HCT116 (cell line): ENCODE results near the gene ERBB4. TPM values are rescaled to one million over a fixed set of nuclear protein-coding genes. Genes with fewer than 3 reads are reported as not detected.

Experiments used
- ATAC-seq: fragments of 200-7000 bp; cut with Tn5 transposase; 2 replicates; pipeline ENCODE4 v1.9.1; 2020; ENCODE audit warnings: mild to moderate bottlenecking, moderate library complexity
- BruUV-seq: library from RNA; stranded (reverse); fragments of 400-500 nt; replicated peaks from 2 replicates; lab custom pipeline; 2021; lab: Mats Ljungman, UMichigan
- CTCF ChIA-PET: fragments of 300-600 bp; sonication (Branson Sonifier 250); formaldehyde crosslinking; loops from one replicate; lab custom pipeline; 2021; ENCODE audit warnings: antibody characterized with exemption; lab: Charles Lee
- POLR2A ChIA-PET: fragments of 300-600, 350-600 bp; sonication (Branson Sonifier 250); formaldehyde crosslinking; loops from one replicate; lab custom pipeline; 2021; ENCODE audit warnings: antibody characterized with exemption; lab: Charles Lee
- RAD21 ChIA-PET, 2 experiments: fragments of 300-600 bp; sonication (Branson Sonifier 250); formaldehyde crosslinking; loops; one replicate each; lab custom pipeline; 2023; ENCODE audit warnings: low total read pairs in 2 of 2; ENCODE audit not compliant: uncharacterized antibody in 2 of 2, unreplicated experiment in 2 of 2, low non-redundant PET in 1 of 2; lab: Charles Lee
- DNase-seq: peaks from one replicate; pipeline ENCODE4 v3.0.0-alpha.2; 2010; ENCODE audit warnings: low read depth, low spot score
- H2AFZ ChIP-seq: fragments of 200-600 bp; shearing (Covaris generic), sonication (generic); 2 replicates; pipeline ENCODE4 v1.6.1; 2017; ENCODE audit warnings: low read depth, mixed run types, mixed read lengths, antibody characterized with exemption, low read length; ENCODE audit not compliant: poor library complexity, severe bottlenecking
- H3K27ac ChIP-seq: 2 replicates; pipeline ENCODE4 v1.5.1; 2012; ENCODE audit warnings: low read depth, low read length
- H3K27me3 ChIP-seq: fragments of 200-600 bp; sonication (generic); 2 replicates; pipeline ENCODE4 v1.6.1; 2016; ENCODE audit warnings: mixed run types, low read length, mixed read lengths; ENCODE audit not compliant: insufficient read depth
- H3K36me3 ChIP-seq, 2 experiments: fragments of 200-500 bp in 1 of 2; fragments of 200-600 bp in 1 of 2; sonication (Bioruptor generic) in 1 of 2; sonication (generic) in 1 of 2; 2 replicates each; pipeline versions ENCODE4 v1.5.1 to v1.6.1; 2014 to 2016; ENCODE audit warnings: low read length in 2 of 2, inconsistent platforms in 1 of 2, mixed read lengths in 1 of 2, mixed run types in 1 of 2; ENCODE audit not compliant: insufficient read depth in 2 of 2, control insufficient read depth in 1 of 2
- H3K4me1 ChIP-seq, 2 experiments: fragments of 200-600 bp in 1 of 2; sonication (generic) in 1 of 2; 2 replicates each; pipeline versions ENCODE4 v1.5.1 to v1.6.1; 2012 to 2017; ENCODE audit warnings: low read length in 2 of 2, inconsistent platforms in 1 of 2, mild to moderate bottlenecking in 1 of 2, mixed read lengths in 1 of 2, mixed run types in 1 of 2, moderate library complexity in 1 of 2; ENCODE audit not compliant: insufficient read depth in 2 of 2, control insufficient read depth in 1 of 2
- H3K4me2 ChIP-seq: fragments of 200-600 bp; sonication (generic); 2 replicates; pipeline ENCODE4 v1.6.1; 2017; ENCODE audit warnings: mixed run types, low read length, mixed read lengths
- H3K4me3 ChIP-seq, 2 experiments: fragments of 200-600 bp in 1 of 2; sonication (generic) in 1 of 2; replicated peaks in 1 of 2; 2 replicates each; pipeline ENCODE4 v1.5.1; 2011 to 2016; ENCODE audit warnings: low read length in 2 of 2, control low read depth in 1 of 2, low read depth in 1 of 2, mild to moderate bottlenecking in 1 of 2, mixed read lengths in 1 of 2, mixed run types in 1 of 2
- H3K79me2 ChIP-seq: fragments of 200-600 bp; sonication (generic); 2 replicates; pipeline ENCODE4 v1.6.1; 2017; ENCODE audit warnings: mild to moderate bottlenecking, mixed run types, low read length, moderate library complexity, mixed read lengths; ENCODE audit not compliant: insufficient read depth
- H3K9ac ChIP-seq: fragments of 200-600 bp; sonication (generic); 2 replicates; pipeline ENCODE4 v1.6.1; 2016; ENCODE audit warnings: low read length, mixed read lengths
- H3K9me2 ChIP-seq: fragments of 200-600 bp; sonication (generic), shearing (Covaris generic); 2 replicates; pipeline ENCODE4 v1.6.1; 2017; ENCODE audit warnings: mixed run types, mild to moderate bottlenecking, moderate library complexity; ENCODE audit not compliant: insufficient read depth
- H3K9me3 ChIP-seq, 2 experiments: fragments of 200-500 bp in 1 of 2; fragments of 200-600 bp in 1 of 2; sonication (Bioruptor generic) in 1 of 2; sonication (generic) in 1 of 2; 2 replicates each; pipeline ENCODE4 v1.6.1; 2014 to 2017; ENCODE audit warnings: low read length in 2 of 2, mixed read lengths in 2 of 2, inconsistent platforms in 1 of 2, low read depth in 1 of 2, mild to moderate bottlenecking in 1 of 2, mixed run types in 1 of 2, moderate library complexity in 1 of 2; ENCODE audit not compliant: control insufficient read depth in 1 of 2, insufficient read depth in 1 of 2
- H4K20me1 ChIP-seq: fragments of 200-600 bp; sonication (generic), shearing (Covaris generic); 2 replicates; pipeline ENCODE4 v1.6.1; 2017; ENCODE audit warnings: mixed run types, mild to moderate bottlenecking, moderate library complexity; ENCODE audit not compliant: insufficient read depth
- ATF3 ChIP-seq: IDR thresholded peaks from 2 replicates; pipeline ENCODE4 v1.6.1; 2012
- CBX3 ChIP-seq: IDR thresholded peaks from 2 replicates; pipeline ENCODE4 v1.6.1; 2012; ENCODE audit warnings: low read depth
- ELF1 ChIP-seq: IDR thresholded peaks from 2 replicates; pipeline ENCODE4 v1.6.1; 2012; ENCODE audit warnings: low read depth, borderline replicate concordance
- EZH2 ChIP-seq: fragments of 200-600 bp; sonication (generic); IDR thresholded peaks from 2 replicates; pipeline ENCODE4 v1.6.1; 2017; ENCODE audit warnings: antibody characterized with exemption, mixed run types
- FOSL1 ChIP-seq: IDR thresholded peaks from 2 replicates; pipeline ENCODE4 v1.6.1; 2012; ENCODE audit warnings: low read depth
- MAX ChIP-seq: IDR thresholded peaks from 2 replicates; pipeline ENCODE4 v1.6.1; 2012
- POLR2A ChIP-seq: IDR thresholded peaks from 2 replicates; pipeline ENCODE4 v1.7.0; 2011; ENCODE audit warnings: borderline replicate concordance; ENCODE audit not compliant: insufficient read depth, insufficient read length; ENCODE audit errors: extremely low read depth
- POLR2AphosphoS5 ChIP-seq: IDR thresholded peaks from 2 replicates; pipeline ENCODE4 v1.6.1; 2011; ENCODE audit warnings: mild to moderate bottlenecking, low read depth, low read length, moderate library complexity
- YY1 ChIP-seq: IDR thresholded peaks from 2 replicates; pipeline ENCODE4 v1.6.1; 2011; ENCODE audit warnings: low read length, low read depth, moderate library complexity, mild to moderate bottlenecking; ENCODE audit not compliant: insufficient replicate concordance; ENCODE audit errors: extremely low read depth
- ZBTB33 ChIP-seq: IDR thresholded peaks from 2 replicates; pipeline ENCODE4 v1.6.1; 2011; ENCODE audit warnings: mild to moderate bottlenecking, low read length, moderate library complexity; ENCODE audit not compliant: insufficient replicate concordance; ENCODE audit errors: extremely low read depth
- ZFX ChIP-seq: fragments of 450-650 bp; IDR thresholded peaks from 2 replicates; pipeline ENCODE4 v1.6.1; 2017
- ZNF274 ChIP-seq: fragments of 200-500 bp; sonication (Bioruptor generic); IDR thresholded peaks from 2 replicates; pipeline ENCODE4 v1.6.1; 2014; ENCODE audit warnings: mild to moderate bottlenecking, low read depth, low read length, inconsistent platforms
- intact Hi-C: fragments of 100-400 bp; cut with micrococcal nuclease; formaldehyde crosslinking; loops from 2 replicates; pipeline ENCODE4 v1.10.0; 2022
- total RNA-seq: library from RNA; stranded (reverse); gene quantifications from one replicate; pipeline ENCODE4 v1.2.1, GENCODE V29; 2021; ENCODE audit not compliant: unreplicated experiment

The ERBB4 gene
- total RNA-seq, 1 experiment from 2014 or later = 0.10 TPM

GRCh38 chr2:211368467-211368866 lies 1170.1 kb downstream of the ERBB4 start:
- H3K4me2 ChIP-seq = no peak overlapping the region
- no peak overlapping the region for H3K27ac ChIP-seq
- H3K27me3 ChIP-seq = no peaks in the 10 kb centered on the region
- no peak for ATAC-seq
- TF ChIP-seq ZFX = no peak
- no peak for TF ChIP-seq POLR2A
- no peak for TF ChIP-seq ELF1
- TF ChIP-seq ZNF274 = no peak
- TF ChIP-seq CBX3 = no peak
- no peak for TF ChIP-seq POLR2AphosphoS5
- no peak for TF ChIP-seq MAX
- no peak for TF ChIP-seq ATF3
- no peak for TF ChIP-seq YY1
- no peak for TF ChIP-seq EZH2
- no peak for TF ChIP-seq FOSL1
- no peak for TF ChIP-seq ZBTB33
- no TSS peak for BruUV-seq
- no peaks in the 10 kb centered on the region for H3K9me2 ChIP-seq
- intact Hi-C loops = no loop called here
- H3K9ac ChIP-seq = no peak overlapping the region
- H4K20me1 ChIP-seq = no peaks in the 10 kb centered on the region
- H2AFZ ChIP-seq = no peak overlapping the region
- H3K9me3 ChIP-seq = no peaks in the 10 kb centered on the region
- DNase-seq = no peak
- POLR2A ChIA-PET = no interaction called here
- RAD21 ChIA-PET = no interaction called here
- CTCF ChIA-PET = no interaction called here
- no peaks in the 10 kb centered on the region for H3K4me1 ChIP-seq
- H3K4me3 ChIP-seq = no peak overlapping the region
- H3K36me3 ChIP-seq = no peaks in the 10 kb centered on the region
- H3K79me2 ChIP-seq = no peaks in the 10 kb centered on the region
